ENCODE results near the gene ZDHHC7.

DNA sequence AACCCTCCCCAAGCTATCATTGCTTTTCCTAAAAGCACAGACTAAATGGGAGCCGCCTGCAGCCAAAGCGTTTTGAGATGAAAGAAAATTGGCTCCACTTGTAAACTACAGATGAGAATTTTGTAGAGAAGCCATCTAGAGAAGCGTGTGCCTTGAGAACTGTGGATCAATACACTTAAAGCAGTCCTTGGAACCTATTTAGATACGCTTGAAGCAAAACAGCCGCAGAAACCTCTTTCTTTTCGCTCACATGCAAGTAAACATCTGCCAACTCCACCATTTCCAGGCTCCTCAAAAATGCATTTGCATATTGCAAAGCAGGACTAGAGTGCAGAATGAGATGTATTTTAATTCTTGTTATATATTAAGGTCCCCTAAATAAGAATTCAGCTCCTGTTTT, 29.4 kb upstream of the ZDHHC7 start:
- TF ChIP-seq, protein P1, sequence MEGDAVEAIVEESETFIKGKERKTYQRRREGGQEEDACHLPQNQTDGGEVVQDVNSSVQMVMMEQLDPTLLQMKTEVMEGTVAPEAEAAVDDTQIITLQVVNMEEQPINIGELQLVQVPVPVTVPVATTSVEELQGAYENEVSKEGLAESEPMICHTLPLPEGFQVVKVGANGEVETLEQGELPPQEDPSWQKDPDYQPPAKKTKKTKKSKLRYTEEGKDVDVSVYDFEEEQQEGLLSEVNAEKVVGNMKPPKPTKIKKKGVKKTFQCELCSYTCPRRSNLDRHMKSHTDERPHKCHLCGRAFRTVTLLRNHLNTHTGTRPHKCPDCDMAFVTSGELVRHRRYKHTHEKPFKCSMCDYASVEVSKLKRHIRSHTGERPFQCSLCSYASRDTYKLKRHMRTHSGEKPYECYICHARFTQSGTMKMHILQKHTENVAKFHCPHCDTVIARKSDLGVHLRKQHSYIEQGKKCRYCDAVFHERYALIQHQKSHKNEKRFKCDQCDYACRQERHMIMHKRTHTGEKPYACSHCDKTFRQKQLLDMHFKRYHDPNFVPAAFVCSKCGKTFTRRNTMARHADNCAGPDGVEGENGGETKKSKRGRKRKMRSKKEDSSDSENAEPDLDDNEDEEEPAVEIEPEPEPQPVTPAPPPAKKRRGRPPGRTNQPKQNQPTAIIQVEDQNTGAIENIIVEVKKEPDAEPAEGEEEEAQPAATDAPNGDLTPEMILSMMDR (IDR thresholded peaks at IDR 0.05; ENCODE audit: low read depth, low read length, poor library complexity, severe bottlenecking), result no peak
- no peak for TF ChIP-seq EZH2phosphoT487 (IDR thresholded peaks at IDR 0.05; ENCODE audit: borderline replicate concordance, low read length)

All from DOHH2 (cell line).